Measurements from ENCODE around the gene OR2B6.

OR2B6 gene

GRCh38 chr6:27962506-27962905 is 5.5 kb downstream of the OR2B6 start:
- Histone ChIP-seq H3K4me3 (ENCODE audit: low read depth, low read length) (no peak overlapping the region), H3K27me3 (ENCODE audit: insufficient read depth, low read depth, severe bottlenecking) (no peaks in the 10 kb centered on the region), H3K9me3 (ENCODE audit: severe bottlenecking) (no peaks in the 10 kb centered on the region), H3K27ac (no peak overlapping the region), H3K36me3 (peaks cover 18% of the 10 kb centered on the region)
- no peak for TF ChIP-seq CTCF (IDR thresholded peaks at IDR 0.05; ENCODE audit: low read depth, low read length)
- DNase-seq, result no peak

- TF ChIP-seq CTCF (IDR thresholded peaks at IDR 0.05; ENCODE audit: low read depth, low read length), result no peak
- Histone ChIP-seq H3K36me3 (no peaks in the 10 kb centered on the region; the same call in 1 of the 2 replicates), H3K9me3 (ENCODE audit: severe bottlenecking) (peaks cover 5% of the 10 kb centered on the region), H3K27me3 (ENCODE audit: insufficient read depth, low read depth, severe bottlenecking) (peaks cover 8% of the 10 kb centered on the region), H3K4me3 (ENCODE audit: low read depth, low read length) (no peak overlapping the region), H3K27ac (no peak overlapping the region)
- DNase-seq, result no peak
Observed at GRCh38 chr6:27966044-27966443, 9.0 kb downstream of the OR2B6 start.

GRCh38 chr6:27966816-27967426 is 9.9 kb downstream of the OR2B6 start:
- Histone ChIP-seq H3K27me3 (ENCODE audit: insufficient read depth, low read depth, severe bottlenecking) (peaks cover 8% of the 10 kb centered on the region), H3K27ac (no peak overlapping the region), H3K9me3 (ENCODE audit: severe bottlenecking) (peaks cover 9% of the 10 kb centered on the region), H3K36me3 (no peaks in the 10 kb centered on the region; the same call in 1 of the 2 replicates), H3K4me3 (ENCODE audit: low read depth, low read length) (no peak overlapping the region)
- DNase-seq, result no peak
- TF ChIP-seq CTCF (IDR thresholded peaks at IDR 0.05; ENCODE audit: low read depth, low read length), result no peak

GRCh38 chr6:27970444-27970843 is 13.4 kb downstream of the OR2B6 start:
- Histone ChIP-seq H3K9me3 (ENCODE audit: severe bottlenecking) (peaks cover 9% of the 10 kb centered on the region), H3K27ac (no peak overlapping the region)
- TF ChIP-seq CTCF (IDR thresholded peaks at IDR 0.05; ENCODE audit: low read depth, low read length), result no peak

GRCh38 chr6:27972750-27973149 is 15.7 kb downstream of the OR2B6 start:
- no peak overlapping the region for H3K27ac ChIP-seq
- H3K4me3 ChIP-seq (ENCODE audit: low read depth, low read length), result no peak overlapping the region
- DNase-seq, result no peak
- H3K36me3 ChIP-seq, result no peaks in the 10 kb centered on the region
- peaks cover 9% of the 10 kb centered on the region for H3K9me3 ChIP-seq (ENCODE audit: severe bottlenecking)
- peaks cover 18% of the 10 kb centered on the region for H3K27me3 ChIP-seq (ENCODE audit: insufficient read depth, low read depth, severe bottlenecking)
- TF ChIP-seq CTCF (IDR thresholded peaks at IDR 0.05; ENCODE audit: low read depth, low read length), result no peak

More at GRCh38 chr6:27970444-27970843, 13.4 kb downstream of the OR2B6 start:
- DNase-seq, result no peak
- no peaks in the 10 kb centered on the region for H3K36me3 ChIP-seq
- H3K4me3 ChIP-seq (ENCODE audit: low read depth, low read length), result no peak overlapping the region
- H3K27me3 ChIP-seq (ENCODE audit: insufficient read depth, low read depth, severe bottlenecking), result peaks cover 17% of the 10 kb centered on the region

- no peak for TF ChIP-seq CTCF (IDR thresholded peaks at IDR 0.05; ENCODE audit: low read depth, low read length)
- no peaks in the 10 kb centered on the region for H3K36me3 ChIP-seq
- no peak for DNase-seq
- H3K4me3 ChIP-seq (ENCODE audit: low read depth, low read length), result no peak overlapping the region
- H3K27me3 ChIP-seq (ENCODE audit: insufficient read depth, low read depth, severe bottlenecking), result peaks cover 18% of the 10 kb centered on the region
- H3K9me3 ChIP-seq (ENCODE audit: severe bottlenecking), result no peaks in the 10 kb centered on the region
- no peak overlapping the region for H3K27ac ChIP-seq
Observed at GRCh38 chr6:27977387-27977786, 20.3 kb downstream of the OR2B6 start.
